ENCODE data around the gene IL13RA1.
"Not testable (repeated sequence)": the region's sequence is repeated elsewhere in the genome, so short reads cannot be mapped to it uniquely, and the experiment has no call there.

Gene IL13RA1

GRCh38 chrX:118779581-118779980 is 52.2 kb downstream of the IL13RA1 start:
- no peaks in the 10 kb centered on the region for H3K36me3 Mint-ChIP-seq (ENCODE audit: low read depth)
- no peaks in the 10 kb centered on the region for H3K4me1 Mint-ChIP-seq (ENCODE audit: low read depth)
- H3K9me3 Mint-ChIP-seq: no peaks in the 10 kb centered on the region
- H3K4me3 Mint-ChIP-seq: no peak overlapping the region
- peaks cover 7% of the 10 kb centered on the region for H3K27me3 Mint-ChIP-seq (ENCODE audit: low read depth)
- no peak for DNase-seq (ENCODE audit: low spot score)
- H3K27ac Mint-ChIP-seq: no peak overlapping the region

GRCh38 chrX:118780509-118780908 is 53.1 kb downstream of the IL13RA1 start:
- Mint-ChIP-seq H3K36me3 (ENCODE audit: low read depth) (no peaks in the 10 kb centered on the region), H3K4me1 (ENCODE audit: low read depth) (no peaks in the 10 kb centered on the region), H3K27ac (no peak overlapping the region), H3K4me3 (no peak overlapping the region), H3K27me3 (ENCODE audit: low read depth) (peaks cover 2% of the 10 kb centered on the region), H3K9me3 (no peaks in the 10 kb centered on the region)
- DNase-seq (ENCODE audit: low spot score): no peak

- Mint-ChIP-seq H3K9me3 (no peaks in the 10 kb centered on the region), H3K27ac (no peak overlapping the region), H3K36me3 (ENCODE audit: low read depth) (no peaks in the 10 kb centered on the region), H3K27me3 (ENCODE audit: low read depth) (peaks cover 2% of the 10 kb centered on the region), H3K4me3 (no peak overlapping the region), H3K4me1 (ENCODE audit: low read depth) (no peaks in the 10 kb centered on the region)
- no peak for DNase-seq (ENCODE audit: low spot score)
These were observed 53.5 kb downstream of the IL13RA1 start for GRCh38 chrX:118780911-118781310.

- Mint-ChIP-seq H3K36me3 (ENCODE audit: low read depth) (no peaks in the 10 kb centered on the region), H3K27ac (no peak overlapping the region), H3K4me1 (ENCODE audit: low read depth) (no peaks in the 10 kb centered on the region), H3K9me3 (no peaks in the 10 kb centered on the region), H3K4me3 (no peak overlapping the region), H3K27me3 (ENCODE audit: low read depth) (peaks cover 7% of the 10 kb centered on the region)
- DNase-seq (ENCODE audit: low spot score): no peak
These were observed 68.3 kb downstream of the IL13RA1 start for GRCh38 chrX:118795528-118796280.

GRCh38 chrX:118802857-118803256 is 75.5 kb downstream of the IL13RA1 start:
- Mint-ChIP-seq H3K36me3 (ENCODE audit: low read depth) (no peaks in the 10 kb centered on the region), H3K4me3 (no peak overlapping the region), H3K9me3 (no peaks in the 10 kb centered on the region), H3K27me3 (ENCODE audit: low read depth) (peaks cover 3% of the 10 kb centered on the region), H3K4me1 (ENCODE audit: low read depth) (no peaks in the 10 kb centered on the region), H3K27ac (no peak overlapping the region)
- no peak for DNase-seq (ENCODE audit: low spot score)

- DNase-seq (ENCODE audit: low spot score): no peak
- Mint-ChIP-seq H3K36me3 (ENCODE audit: low read depth) (no peaks in the 10 kb centered on the region), H3K27ac (no peak overlapping the region), H3K9me3 (no peaks in the 10 kb centered on the region), H3K4me3 (no peak overlapping the region), H3K4me1 (ENCODE audit: low read depth) (no peaks in the 10 kb centered on the region), H3K27me3 (ENCODE audit: low read depth) (peaks cover 3% of the 10 kb centered on the region)
These were observed 80.0 kb downstream of the IL13RA1 start for GRCh38 chrX:118807151-118808017.

GRCh38 chrX:118817257-118817656 is 89.9 kb downstream of the IL13RA1 start:
- H3K36me3 Mint-ChIP-seq (ENCODE audit: low read depth); H3K9me3 Mint-ChIP-seq; H3K4me1 Mint-ChIP-seq (ENCODE audit: low read depth); H3K27ac Mint-ChIP-seq; DNase-seq (ENCODE audit: low spot score); H3K4me3 Mint-ChIP-seq: not testable (repeated sequence)
- H3K27me3 Mint-ChIP-seq (ENCODE audit: low read depth): peaks cover 12% of the 10 kb centered on the region

GRCh38 chrX:118823263-118824172 is 96.1 kb downstream of the IL13RA1 start, which contains the start of gene ZCCHC12:
ZCCHC12 (plus strand) TSS chrX:118823824; CDS start chrX:118825245, 1,421 bp downstream.
- Mint-ChIP-seq H3K27ac (no peak within 1 kb of the TSS), H3K27me3 (ENCODE audit: low read depth) (peaks cover 56% of the 10 kb centered on the region), H3K36me3 (ENCODE audit: low read depth) (no peaks in the 10 kb centered on the region), H3K4me3 (peak within 1 kb of the TSS; percentile 64), H3K9me3 (no peaks in the 10 kb centered on the region), H3K4me1 (ENCODE audit: low read depth) (peaks cover 5% of the 10 kb centered on the region)
- DNase-seq (ENCODE audit: low spot score): peak; percentile 6

GRCh38 chrX:118824173-118824730 is 96.8 kb downstream of the IL13RA1 start:
- Mint-ChIP-seq H3K9me3 (no peaks in the 10 kb centered on the region), H3K27me3 (ENCODE audit: low read depth) (peaks cover 55% of the 10 kb centered on the region), H3K27ac (no peak overlapping the region), H3K36me3 (ENCODE audit: low read depth) (no peaks in the 10 kb centered on the region), H3K4me1 (ENCODE audit: low read depth) (peaks cover 5% of the 10 kb centered on the region), H3K4me3 (peak overlapping the region; percentile 64)
- DNase-seq (ENCODE audit: low spot score): no peak

- H3K4me1 Mint-ChIP-seq (ENCODE audit: low read depth): peaks cover 5% of the 10 kb centered on the region
- peaks cover 53% of the 10 kb centered on the region for H3K27me3 Mint-ChIP-seq (ENCODE audit: low read depth)
- H3K36me3 Mint-ChIP-seq (ENCODE audit: low read depth): no peaks in the 10 kb centered on the region
- no peak for DNase-seq (ENCODE audit: low spot score)
- H3K9me3 Mint-ChIP-seq: no peaks in the 10 kb centered on the region
- H3K27ac Mint-ChIP-seq: no peak overlapping the region
- H3K4me3 Mint-ChIP-seq: no peak overlapping the region
These were observed 97.8 kb downstream of the IL13RA1 start for GRCh38 chrX:118825227-118825626.

GRCh38 chrX:118839334-118839958 is 112.0 kb downstream of the IL13RA1 start:
- no peaks in the 10 kb centered on the region for H3K9me3 Mint-ChIP-seq
- H3K36me3 Mint-ChIP-seq (ENCODE audit: low read depth): no peaks in the 10 kb centered on the region
- no peaks in the 10 kb centered on the region for H3K4me1 Mint-ChIP-seq (ENCODE audit: low read depth)
- H3K27ac Mint-ChIP-seq: no peak overlapping the region
- DNase-seq (ENCODE audit: low spot score): peak; percentile 53
- peak overlapping the region; percentile 21 for H3K4me3 Mint-ChIP-seq
- H3K27me3 Mint-ChIP-seq (ENCODE audit: low read depth): peaks cover 17% of the 10 kb centered on the region

Measured in T-helper 2 cell treated with Interferon-gamma antibody and Interleukin-4, amounts not matched to agents 5 μg/mL and 100 μg/mL, for 36 hours (primary cell).